ENCODE results near the gene UNC13A. TPM values are rescaled to one million over a fixed set of nuclear protein-coding genes. Genes with fewer than 3 reads are reported as not detected.

UNC13A gene
- total RNA-seq, 4 donors from 2014 or later: 0.09 to 0.24 (median 0.14) TPM

DNA sequence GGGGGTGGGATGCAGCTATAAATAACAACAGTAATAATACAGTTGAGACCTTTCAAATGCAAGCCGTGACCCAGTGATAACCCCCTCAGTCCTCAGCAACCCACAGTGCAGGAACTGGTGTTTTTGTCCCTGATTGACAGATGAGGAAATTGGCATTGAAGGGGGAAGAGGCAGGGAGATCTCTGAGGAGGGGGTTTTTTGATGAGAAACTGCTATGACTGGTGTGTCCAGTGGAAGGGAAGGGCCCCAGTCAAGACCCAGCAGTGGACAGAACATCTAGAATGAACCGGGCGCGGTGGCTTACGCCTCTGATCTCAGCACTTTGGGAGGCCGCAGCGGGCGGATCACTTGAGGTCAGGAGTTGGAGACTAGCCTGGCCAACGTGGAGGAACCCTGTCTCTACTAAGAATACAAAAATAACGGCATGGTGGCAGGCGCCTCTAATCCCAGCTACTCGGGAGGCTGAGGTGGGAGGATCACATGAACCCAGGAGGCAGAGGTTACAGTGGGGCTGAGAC lies 33.0 kb upstream of the UNC13A start:
- ATAC-seq (ENCODE audit: low FRiP score) (no peak), DNase-seq (ENCODE audit: low spot score) (no peak)
- TF ChIP-seq, protein P1, sequence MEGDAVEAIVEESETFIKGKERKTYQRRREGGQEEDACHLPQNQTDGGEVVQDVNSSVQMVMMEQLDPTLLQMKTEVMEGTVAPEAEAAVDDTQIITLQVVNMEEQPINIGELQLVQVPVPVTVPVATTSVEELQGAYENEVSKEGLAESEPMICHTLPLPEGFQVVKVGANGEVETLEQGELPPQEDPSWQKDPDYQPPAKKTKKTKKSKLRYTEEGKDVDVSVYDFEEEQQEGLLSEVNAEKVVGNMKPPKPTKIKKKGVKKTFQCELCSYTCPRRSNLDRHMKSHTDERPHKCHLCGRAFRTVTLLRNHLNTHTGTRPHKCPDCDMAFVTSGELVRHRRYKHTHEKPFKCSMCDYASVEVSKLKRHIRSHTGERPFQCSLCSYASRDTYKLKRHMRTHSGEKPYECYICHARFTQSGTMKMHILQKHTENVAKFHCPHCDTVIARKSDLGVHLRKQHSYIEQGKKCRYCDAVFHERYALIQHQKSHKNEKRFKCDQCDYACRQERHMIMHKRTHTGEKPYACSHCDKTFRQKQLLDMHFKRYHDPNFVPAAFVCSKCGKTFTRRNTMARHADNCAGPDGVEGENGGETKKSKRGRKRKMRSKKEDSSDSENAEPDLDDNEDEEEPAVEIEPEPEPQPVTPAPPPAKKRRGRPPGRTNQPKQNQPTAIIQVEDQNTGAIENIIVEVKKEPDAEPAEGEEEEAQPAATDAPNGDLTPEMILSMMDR (IDR thresholded peaks at IDR 0.05): no peak

DNA sequence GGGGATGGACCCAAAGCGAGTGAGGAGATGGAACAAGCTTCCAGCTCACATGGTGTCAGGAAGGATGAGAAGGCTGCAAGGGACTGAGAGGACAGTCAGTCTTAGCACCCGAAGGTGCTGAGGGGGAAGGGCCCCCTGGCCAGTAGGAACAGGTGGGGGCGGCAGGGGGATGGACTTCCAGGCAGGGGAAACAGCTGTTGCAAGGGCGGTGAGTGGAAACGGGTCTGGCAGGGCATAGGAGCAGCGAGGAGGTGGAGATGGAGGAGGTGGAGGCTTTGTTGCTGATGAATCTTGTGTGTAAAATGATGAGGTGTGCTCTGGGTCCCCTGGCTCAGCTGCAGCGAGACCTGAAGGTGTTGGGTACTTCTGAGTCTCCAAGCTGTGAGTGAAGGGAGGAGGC lies 32.3 kb upstream of the UNC13A start:
- ATAC-seq (ENCODE audit: low FRiP score): no peak
- TF ChIP-seq, protein P1 (IDR thresholded peaks at IDR 0.05): no peak
- no peak for DNase-seq (ENCODE audit: low spot score)

DNA sequence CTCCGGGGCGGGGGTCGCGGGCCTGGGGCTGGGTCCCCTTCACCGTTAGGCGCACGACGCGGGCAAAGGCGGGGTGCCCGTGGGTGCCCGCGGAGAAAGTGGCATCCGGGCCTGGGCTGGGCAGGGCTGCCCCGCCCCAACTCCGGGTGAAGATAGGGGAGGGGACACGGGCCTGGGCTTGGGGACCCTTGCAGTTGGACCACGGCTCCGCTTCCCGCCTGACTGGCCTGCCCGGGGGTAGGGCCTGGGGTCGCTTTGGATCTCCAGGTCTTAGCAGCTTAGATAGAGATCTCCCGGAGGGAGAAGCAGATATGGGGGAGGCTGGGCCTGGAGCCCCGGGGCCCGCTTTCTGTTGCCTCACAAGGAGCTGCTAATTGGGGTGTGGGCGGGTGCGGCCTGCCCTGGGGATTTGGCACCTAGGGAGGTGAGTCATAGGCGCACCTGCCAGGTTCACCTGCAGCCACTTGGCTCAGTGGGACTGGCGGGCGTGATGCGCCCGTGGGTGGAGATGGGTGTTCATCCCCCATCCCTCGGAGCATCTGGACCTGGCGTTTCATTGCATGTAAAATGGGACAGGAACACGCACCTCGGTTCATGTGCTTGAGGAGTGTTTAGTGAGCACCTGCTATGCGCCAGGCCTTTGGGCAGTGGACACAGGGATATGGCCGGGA lies 31.7 kb upstream of the UNC13A start:
- DNase-seq (ENCODE audit: low spot score) (no peak), ATAC-seq (ENCODE audit: low FRiP score) (peak; percentile 13)

DNA sequence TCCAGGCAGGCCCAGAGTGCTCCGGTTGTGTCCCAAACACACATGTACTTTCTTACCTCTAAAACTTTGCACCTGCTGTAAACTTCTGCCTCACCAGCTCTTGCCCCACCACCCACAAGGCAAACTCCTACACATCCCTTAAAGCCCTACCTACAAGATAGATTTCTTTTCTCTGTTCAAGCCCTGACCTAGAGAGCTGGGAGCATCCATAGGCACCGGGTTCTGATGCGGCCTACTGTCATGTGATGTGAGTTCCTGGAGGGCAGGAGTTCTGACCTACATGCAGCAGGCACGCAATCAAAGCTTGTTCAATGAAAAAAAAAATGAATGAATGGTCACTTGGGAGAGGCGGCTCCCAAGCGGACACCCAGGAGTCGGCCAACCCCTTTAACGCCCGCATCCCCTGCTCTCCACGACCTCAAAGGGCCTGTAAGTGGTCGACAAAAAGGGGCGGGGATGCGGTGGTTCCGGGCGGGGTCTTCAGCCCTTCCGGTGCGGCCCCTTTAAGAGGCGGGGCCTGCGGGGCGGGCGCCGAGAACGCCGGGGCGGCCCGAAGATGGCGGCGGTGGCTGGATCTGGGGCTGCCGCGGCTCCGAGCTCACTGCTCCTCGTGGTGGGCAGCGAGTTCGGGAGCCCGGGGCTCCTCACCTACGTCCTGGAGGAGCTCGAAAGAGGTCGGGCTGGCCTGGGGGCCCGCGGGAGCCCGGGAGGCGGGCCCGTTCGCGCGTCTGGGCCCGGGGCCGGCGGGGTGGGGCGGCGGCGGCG lies 31.0 kb upstream of the UNC13A start, which contains the start of gene MAP1S:
Gene MAP1S, plus strand, starts transcription at position 534 of the 765 bp plus-strand sequence. Its CDS starts 23 bp downstream, at position 557.
- DNase-seq (ENCODE audit: low spot score) (no peak), ATAC-seq (ENCODE audit: low FRiP score) (no peak)
- TF ChIP-seq, protein P1 (IDR thresholded peaks at IDR 0.05): no peak

More for the DNA sequence above, 31.7 kb upstream of the UNC13A start:
- TF ChIP-seq, protein P1 (IDR thresholded peaks at IDR 0.05): no peak

DNA sequence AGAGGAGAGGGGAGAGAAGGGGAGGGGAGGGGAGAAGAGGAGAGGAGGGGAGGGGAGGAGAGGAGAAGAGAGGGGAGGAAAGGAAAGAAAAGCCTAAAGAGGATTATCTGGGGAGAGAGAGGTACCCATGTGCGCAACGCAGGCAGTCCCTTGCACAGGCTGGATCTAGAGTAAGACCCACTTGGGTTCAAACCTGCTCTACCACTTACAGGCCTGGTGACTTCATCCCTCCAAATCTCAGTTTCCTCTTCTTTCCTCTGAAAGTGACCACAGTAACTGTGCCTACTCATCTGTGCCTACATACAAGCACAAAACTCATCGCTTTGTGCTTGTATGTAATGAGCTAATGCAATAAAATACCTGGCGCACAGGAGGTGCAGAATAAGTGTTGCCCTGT lies 30.4 kb upstream of the UNC13A start:
- DNase-seq (ENCODE audit: low spot score) (no peak), ATAC-seq (ENCODE audit: low FRiP score) (no peak)
- TF ChIP-seq, protein P1 (IDR thresholded peaks at IDR 0.05): no peak

DNA sequence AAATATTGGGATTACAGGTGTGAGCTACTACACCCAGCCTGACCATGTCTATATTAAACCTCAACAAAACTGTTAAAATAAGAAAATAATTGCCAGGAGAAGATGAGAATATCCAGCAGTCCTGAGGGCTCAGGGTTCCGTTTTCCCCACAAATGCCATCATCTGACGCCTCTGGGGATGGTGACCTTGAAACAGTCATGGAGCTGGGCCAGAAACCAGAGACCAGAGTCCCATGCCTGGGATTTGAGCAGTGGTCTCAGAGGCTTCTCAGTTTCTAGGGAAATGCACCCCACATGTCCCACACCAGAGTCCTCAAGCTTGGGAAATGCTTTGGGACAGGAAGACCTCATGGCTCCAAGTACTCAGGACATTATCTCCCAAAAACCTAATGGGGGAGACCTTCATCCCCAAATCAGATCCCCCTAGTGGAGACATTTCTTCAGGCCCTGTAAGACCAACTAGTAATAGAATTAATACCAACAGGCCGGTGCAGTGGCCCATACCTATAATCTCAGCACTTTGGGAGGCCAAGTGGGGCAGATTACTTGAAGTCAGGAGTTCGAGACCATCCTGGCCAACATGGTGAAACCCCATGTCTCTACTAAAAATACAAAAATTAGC lies 28.3 kb upstream of the UNC13A start:
- DNase-seq (ENCODE audit: low spot score) (no peak), ATAC-seq (ENCODE audit: low FRiP score) (no peak)
- TF ChIP-seq, protein P1 (IDR thresholded peaks at IDR 0.05): no peak
